GM12874 (cell line): ENCODE measurements around the gene SLC34A1.

Experiments used
- CTCF ChIP-seq: IDR thresholded peaks from 2 replicates; pipeline ENCODE4 v1.5.1; 2011; ENCODE audit warnings: low read depth, mild to moderate bottlenecking, control low read depth, low read length, moderate library complexity; ENCODE audit not compliant: insufficient read depth

Gene SLC34A1

GRCh38 chr5:177432839-177433657 lies 48.8 kb downstream of the SLC34A1 start:
- no peak for TF ChIP-seq CTCF

GRCh38 chr5:177433658-177434217 lies 49.5 kb downstream of the SLC34A1 start:
- TF ChIP-seq CTCF, result no peak

DNA sequence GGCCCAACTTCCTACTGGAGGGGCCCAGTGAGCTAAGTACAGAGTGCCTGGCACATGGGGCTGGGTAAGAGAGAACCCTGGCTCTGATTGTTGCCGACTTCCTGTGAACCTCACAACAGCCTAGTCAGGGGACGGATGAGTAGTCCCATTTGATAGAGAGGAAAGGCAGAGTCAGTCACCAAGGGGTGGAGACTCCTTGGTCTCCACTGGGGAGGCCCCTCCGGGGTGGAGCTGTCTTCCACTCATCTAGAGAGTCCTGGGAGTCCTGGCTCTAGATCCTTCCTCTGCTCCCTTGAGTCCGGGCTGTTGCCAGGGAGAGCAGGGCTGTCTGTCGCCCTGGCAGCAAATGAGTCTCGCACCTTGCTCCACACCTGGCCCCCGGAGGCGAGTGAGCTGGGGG lies 50.2 kb downstream of the SLC34A1 start:
- no peak for TF ChIP-seq CTCF

- TF ChIP-seq CTCF, result no peak
Measured at GRCh38 chr5:177434942-177435738, 50.9 kb downstream of the SLC34A1 start.

- TF ChIP-seq CTCF, result no peak
Measured at GRCh38 chr5:177435847-177436536, 51.8 kb downstream of the SLC34A1 start.

GRCh38 chr5:177437623-177438022 lies 53.4 kb downstream of the SLC34A1 start:
- TF ChIP-seq CTCF, result no peak

DNA sequence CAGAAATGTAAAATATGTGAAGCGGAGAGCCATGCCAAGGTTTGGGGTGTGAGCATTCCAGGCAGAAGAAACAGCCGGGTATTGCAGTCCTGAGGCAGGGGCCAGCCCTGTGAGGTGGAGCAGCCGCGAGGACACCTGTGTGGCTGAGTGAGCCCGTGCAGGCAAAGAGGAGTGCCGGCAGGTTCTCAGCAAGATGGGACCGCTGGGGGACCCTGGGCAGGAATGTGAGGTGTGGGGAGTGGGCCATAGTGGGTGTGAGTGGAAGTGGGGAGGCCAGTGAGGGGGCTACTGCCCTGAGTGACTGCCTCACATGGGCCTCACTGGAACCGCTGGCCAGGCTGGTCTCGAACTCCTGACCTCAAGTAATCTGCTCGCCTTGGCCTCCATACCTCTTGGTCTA lies 54.2 kb downstream of the SLC34A1 start:
- no peak for TF ChIP-seq CTCF
